Measurements from ENCODE around the gene TDP2.
"Not testable (repeated sequence)": the region's sequence is repeated elsewhere in the genome, so short reads cannot be mapped to it uniquely, and the experiment has no call there.

Gene TDP2

DNA sequence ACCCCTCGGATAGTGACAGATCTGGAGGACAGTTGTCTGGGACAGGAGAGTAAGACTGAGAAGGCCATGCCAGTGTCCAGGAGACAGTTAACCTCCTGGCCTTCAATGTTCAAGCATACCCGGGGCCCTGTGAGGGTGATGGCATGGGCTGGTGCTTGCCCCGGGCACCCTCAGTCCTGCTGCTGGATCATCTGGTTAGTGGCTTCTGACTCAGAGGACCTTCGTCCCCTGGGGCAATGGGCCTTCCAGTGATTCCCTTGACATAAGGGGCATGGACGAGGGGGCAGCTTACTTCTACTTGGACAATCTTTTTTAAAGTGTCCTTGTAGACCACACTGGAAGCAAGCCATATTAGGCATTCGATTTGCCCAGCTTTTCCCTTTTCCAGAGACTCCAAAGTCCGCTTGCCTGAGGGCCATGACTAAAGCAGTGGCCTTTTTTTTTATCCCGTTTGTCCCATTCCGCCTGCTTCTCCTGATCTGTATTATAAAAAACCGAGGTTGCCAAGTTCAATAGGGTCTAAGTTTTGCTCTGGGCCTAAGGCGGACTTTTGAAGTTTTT lies 12.2 kb upstream of the TDP2 start:
- not testable (repeated sequence) for DNase-seq

DNA sequence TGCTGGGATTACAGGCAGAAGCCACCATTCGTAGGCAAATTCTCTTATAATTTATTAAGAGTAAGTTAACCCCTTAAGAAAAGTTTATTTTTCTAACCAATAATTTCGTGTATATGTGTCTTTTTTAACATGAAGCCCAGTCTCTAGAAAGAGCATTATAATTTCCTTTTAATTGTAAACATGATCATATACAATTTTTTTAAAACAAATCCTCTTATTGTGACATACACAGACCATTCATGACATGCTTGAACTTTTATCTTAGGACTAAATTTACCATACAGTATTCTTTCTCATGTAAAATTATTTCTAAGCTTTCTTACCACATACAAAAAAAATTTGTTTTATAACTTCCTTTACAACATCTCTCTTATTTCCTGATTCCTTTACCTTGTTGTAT lies 6.9 kb upstream of the TDP2 start:
- DNase-seq: no peak

DNA sequence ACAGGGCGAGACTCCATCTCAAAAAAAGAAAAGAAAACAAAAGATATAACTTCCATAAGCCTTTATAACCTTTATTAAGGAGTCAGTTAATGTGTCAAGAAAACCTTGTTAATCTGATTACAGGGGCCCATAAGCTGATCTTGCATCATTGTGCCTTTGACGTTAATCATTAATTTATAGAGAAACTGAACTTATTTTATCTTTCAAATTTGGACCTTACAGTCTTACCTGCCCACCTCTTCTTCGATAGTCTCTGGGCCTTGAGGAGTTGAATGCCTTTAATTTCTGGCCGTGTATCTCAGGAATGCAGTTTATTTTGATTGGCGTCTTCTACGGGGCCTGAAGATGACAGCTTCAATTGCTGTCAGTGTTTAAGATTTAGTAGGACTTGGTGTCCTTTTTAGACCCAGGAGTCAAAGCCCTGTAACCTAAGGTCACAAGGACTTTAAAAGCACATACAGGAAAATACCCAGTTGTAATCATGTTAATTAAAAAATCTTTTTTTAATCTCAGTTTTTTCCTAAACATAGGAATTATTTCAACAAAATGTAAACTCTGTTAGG lies 6.0 kb upstream of the TDP2 start:
- no peak for DNase-seq

DNA sequence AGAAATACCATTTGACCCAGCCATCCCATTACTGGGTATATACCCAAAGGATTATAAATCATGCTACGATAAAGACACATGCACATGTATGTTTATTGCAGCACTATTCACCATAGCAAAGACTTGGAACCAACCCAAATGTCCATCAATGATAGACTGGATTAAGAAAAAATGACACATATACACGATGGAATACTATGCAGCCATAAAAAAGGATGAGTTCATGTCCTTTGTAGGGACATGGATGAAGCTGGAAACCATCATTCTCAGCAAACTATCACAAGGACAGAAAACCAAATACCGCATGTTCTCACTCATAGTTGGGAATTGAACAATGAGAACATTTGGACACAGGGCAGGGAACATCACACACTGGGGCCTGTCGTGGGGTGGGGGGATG lies 4.4 kb upstream of the TDP2 start:
- not testable (repeated sequence) for DNase-seq

DNA sequence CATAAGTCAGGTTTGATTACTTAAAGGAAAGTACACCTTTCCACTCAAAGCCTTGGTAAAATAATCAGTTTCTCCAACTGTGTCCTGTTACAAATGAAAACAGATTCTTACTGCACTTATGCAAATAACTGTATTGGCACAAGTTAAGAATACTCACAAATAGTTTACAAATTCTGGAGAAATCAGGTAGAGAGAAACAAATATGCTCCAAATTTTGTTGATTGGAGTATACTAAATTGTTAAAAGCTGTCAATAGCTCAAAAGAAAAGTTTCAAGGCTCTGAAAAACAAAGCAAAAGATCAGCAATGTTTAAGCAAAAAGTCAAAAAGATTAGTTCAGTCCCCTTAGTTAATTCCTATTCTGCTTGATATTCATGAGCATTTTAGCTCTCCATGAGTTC lies 3.8 kb upstream of the TDP2 start:
- not testable (repeated sequence) for DNase-seq

DNA sequence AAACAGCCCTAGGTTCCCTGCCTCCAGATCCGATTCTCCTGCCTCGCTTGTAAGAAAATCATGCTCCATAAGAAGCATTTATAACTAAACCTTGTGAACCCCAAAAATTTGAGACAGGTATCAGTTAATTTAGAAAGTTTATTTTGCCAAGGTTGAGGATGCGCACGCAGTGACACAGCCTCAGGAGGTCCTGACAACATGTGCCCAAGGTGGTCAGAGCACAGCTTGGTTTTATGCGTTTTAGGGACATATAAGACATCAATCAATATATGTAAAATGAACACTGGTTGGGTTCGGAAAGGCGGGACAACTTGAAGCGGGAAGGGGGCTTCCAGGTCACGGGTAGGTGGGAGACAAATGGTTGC lies 2.3 kb upstream of the TDP2 start:
- DNase-seq: no peak

DNA sequence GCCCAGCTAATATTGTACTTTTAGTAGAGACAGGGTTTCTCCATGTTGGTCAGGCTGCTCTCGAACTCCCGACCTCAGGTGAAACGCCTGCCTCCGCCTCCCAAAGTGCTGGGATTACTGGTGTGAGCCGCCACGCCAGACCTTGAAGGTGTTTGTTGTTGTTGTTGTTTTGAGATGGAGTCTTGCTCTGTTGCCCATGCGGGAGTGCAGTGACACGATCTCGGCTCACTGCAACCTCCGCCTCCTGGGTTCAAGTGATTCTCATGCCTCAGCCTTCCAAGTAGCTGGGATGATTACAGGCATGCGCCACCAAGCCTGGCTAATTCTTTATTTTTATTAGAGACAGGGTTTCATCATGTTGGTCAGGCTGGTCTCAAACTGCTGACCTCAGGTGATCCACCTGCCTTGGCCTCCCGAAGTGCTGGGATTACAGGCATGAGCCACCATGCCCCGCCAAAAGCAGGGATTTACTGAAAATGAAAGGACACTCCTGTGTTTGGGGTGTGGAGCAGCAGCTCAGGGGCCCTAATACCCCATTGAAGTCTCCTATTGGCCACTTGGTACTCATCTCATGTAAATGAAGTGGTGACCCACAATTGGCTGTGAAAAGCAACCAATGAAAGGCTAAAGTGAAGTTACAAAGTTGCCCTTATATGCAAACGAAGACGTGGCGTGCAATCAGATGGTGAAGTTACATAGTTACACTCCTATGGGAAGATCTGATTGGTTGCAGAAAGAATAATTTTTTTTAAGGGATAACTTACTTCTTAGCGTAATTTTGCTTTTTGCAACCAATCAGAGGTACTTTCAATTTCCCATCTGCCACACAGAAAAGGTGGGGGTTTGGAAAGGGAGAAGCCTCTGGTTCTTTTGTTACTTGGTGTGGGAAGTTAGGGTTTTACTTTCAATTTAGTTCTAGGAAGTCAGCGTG lies 1.6 kb upstream of the TDP2 start:
- not testable (repeated sequence) for DNase-seq

DNA sequence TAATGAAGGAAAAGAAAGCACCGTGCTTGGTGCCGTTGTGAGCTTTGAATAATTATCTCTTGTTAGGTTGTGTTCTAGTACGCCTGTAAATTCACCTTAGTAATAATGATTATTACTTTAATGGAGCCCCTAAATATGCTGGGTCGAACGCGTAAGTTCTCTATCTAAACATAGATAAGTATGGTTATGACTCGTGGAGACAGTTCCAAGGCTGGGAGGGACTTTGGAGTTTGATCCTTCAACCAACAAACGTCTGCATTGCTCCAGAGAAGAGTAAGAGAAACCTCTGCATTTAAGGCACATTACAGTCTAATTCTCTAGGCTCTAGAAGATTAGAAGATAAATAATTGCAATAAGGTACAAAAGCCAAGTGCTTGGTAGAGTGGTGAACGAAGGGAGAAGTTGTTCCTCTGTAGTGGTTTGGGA lies 692 bp upstream of the TDP2 start:
- no peak for DNase-seq

DNA sequence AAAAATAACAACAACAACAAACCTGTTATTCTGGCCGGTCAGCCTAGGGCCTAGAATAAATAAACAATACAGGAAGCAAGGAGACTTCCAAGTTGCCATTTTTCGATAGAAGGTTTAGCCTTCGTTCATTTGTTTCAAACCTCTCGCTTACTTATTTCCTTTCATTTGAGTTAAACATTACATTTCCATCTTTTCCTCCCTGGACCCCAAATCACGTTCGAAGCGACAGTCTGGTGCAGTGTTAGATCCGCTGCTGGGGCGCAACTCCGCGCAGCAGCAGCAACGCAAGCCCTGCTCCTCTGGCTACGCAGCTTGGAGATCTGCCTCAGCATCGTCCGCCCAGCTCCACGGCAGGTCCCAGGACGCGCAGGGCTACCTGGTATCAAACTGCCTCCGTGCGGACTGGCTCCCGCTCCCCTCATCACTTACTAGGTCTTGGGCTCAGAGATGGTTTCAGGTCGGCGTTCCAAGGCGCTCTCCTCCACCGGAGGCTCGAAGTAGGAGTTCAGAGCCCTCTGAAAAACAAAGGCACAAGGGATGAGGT lies 530 bp downstream of the TDP2 start:
- peak; percentile 77 for DNase-seq

DNA sequence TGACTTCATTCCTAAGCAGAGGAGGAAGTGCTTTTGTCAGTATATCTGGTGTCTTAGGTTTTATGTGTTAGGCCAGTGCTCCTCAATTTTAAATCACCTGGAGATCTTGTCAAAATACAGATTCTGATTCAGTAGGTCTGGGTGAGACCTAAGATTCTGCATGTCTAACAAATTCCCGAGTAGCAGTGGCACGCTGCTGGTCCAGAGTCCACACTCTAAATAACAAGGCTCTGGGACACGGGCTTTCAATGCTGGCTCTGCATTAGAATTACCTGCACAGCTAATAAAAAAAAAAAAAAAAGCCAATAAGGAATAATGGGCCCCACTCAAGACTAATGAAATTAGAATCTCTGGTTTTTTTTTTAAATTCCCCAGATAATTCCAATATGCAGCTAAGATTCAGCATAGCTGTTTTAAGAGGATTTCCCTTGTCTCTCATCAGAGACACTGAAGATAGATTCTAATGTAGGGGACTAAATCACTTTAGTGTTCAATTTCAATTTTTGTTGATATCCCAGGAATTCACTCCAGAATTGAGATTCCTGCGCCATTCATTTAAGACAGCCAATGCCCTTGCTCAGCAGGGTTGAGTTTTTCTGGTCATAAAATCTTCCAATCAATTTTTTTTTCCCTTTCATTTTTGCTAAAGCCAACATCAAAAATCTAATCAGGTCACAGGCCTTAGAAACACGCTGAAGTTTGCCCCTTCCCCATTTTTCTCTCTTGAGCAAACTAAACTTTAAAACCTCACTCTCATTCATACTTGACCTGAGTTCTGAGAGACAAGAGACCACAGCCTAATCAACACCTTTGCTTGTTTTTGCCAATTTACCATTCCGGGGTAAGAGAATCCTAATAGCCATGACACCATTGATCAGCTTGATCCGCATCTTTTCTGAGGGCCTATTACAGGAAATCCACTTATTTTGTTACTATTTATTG lies 2.4 kb downstream of the TDP2 start:
- DNase-seq: no peak

DNA sequence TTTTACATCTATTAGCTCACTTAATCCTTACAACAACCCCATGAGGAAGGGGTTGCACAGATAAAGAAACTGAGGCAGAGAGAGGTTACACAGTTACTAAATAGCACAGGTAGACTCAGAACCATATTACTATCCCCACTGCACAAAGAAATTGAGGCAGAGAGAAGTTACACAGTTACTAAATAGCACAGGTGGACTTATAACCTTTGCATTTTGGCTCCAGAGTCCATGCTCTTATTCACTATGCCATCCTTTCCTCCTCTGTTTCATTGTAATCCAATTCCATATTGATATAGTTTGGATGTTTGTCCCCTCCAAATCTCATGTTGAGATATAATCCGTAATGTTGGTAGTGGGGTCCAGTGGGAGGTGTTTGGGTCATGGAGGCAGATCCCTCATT lies 3.5 kb downstream of the TDP2 start:
- DNase-seq: no peak

DNA sequence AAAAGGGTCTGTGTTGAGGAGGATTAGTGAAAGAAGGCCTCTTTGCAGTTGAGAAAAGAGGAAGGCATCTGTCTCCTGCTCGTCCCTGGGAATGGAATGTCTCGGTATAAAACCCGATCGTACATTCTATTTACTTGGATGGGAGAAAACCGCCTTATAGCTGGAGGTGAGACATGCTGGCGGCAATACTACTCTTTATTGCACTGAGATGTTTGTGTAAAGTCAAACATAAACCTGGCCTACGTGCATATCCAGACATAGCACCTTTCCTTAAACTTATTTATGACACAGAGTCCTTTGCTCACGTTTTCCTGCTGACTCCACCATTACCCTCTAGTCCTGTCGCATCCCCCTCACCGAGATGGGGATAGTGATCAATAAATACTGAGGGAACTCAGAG lies 4.5 kb downstream of the TDP2 start:
- DNase-seq: no peak

DNA sequence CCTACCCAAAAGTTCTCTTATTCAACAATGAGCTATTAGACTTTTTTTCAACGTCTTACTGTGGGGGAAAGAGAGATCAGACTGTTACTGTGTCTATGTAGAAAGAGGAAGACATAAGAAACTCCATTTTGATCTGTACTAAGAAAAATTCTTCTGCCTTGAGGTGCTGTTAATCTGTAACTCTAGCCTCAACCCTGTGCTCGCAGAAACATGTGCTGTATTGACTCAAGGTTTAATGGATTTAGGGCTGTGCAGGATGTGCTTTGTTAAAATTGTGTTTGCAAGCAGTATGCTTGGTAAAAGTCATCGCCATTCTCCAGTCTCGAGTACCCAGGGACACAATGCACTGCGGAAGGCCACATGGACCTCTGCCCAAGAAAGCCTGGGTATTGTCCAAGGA lies 4.9 kb downstream of the TDP2 start:
- not testable (repeated sequence) for DNase-seq

DNA sequence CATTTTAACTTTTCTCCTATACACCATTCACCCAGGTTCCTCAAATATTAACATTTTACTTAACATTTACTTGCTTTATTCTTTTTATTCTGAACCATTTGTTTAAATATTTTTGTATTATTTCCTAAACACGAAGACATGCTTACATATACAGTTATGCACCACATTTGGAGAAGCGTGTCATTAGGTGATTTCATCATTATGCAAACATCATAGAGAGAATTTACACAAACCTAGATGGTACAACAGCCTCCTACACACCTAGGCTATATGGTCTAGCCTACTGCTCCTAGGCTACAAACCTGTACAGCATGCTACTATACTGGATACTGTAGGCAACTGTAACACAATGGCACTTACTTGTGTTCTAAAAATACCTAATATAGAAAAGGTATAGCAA lies 6.6 kb downstream of the TDP2 start:
- no peak for DNase-seq

DNA sequence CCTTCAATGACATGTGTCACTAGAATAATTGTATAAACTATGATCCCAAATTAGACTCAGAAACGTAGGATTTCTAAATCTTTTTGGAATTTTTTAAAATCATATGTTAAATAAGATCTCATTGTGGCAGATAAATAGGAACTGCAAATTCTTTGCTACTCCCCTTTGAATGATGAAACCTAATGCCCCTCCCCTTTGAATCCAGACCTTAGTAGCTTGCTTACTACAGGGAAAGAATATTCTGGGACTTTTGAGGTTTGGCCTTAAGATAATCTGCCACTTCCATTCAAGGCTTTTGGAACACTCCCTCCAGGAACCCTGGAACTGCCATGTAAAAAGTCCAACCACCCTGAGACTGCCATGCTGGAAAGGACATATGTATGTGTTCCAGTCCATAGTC lies 7.1 kb downstream of the TDP2 start:
- DNase-seq: no peak

DNA sequence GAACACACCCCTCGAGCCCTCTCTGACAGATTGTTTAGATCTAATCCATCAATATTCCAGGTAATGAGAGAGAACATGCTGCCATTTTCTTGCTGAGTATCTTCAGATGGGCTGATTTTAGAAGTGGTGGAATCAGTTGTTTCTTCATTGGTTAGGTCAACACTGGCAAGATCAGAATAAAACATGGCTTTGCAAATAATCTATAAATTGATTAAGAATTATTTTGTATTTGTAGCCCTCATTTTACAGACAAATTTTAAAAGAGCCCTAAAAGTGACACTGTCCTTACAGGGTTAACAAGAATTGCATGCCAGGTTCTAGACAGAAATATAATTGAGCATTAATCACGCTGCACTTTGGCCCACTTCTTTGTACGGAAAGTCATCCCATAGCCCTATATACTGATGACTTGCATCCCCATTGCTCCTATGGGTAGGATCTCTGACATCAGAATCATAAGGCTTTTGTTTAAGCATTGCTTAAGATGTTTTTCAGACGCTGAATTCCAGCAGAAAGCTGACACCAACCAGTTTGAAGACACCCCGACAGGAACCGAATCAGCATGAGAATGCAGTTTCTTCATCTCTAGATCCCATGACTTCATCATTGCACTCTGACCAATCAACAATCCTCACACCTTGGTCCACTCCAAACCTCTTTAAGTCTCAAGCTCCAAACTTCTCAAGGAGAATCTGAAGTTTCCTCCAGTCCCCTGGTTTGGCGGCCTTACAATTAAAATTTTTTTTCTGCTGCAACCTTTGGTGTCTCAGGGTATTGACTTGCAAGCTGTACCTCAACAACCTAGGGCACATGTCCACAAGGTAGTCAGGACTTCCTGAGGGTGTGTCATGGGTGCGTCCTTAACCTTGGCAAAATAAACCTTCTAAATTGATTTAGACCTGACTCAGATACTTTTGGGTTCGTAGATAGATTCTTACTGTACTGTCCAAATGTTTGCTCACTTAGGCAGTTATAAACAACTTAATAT lies 7.8 kb downstream of the TDP2 start:
- no peak for DNase-seq

DNA sequence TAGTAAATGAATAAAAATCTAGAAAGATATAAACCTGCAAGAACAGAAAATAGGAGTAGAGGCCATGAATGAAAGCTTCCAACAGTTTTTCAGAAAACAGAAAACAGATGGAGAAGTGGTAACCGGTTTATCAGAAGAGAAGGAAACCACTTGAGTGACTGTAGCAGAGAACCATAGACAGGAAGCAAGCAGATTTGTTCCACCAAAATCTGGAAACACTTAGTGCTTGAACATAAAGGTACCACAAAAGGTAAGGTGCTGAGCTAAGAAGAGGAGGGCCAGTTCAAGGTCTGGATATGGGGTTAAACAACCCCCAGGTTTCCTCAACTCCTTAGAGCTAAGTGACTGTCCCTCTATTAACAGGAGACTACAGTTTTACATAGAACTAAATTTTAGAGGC lies 11.5 kb downstream of the TDP2 start:
- no peak for DNase-seq

DNA sequence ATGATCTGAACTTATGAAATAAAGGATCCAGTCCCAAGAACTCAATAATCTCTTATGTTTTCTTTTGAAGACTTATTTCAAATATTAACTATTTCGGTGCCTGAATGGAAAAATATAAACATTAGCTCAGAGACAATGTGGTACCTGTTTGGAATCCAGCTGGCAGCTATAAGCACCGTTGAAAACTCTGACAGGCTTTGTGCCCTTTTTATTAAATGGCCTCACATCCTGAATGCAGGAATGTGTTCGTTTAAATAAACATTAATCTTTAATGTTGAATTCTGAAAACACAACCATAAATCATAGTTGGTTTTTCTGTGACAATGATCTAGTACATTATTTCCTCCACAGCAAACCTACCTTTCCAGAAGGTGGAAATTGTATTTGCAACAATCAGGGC lies 16.3 kb downstream of the TDP2 start:
- no peak for DNase-seq

DNA sequence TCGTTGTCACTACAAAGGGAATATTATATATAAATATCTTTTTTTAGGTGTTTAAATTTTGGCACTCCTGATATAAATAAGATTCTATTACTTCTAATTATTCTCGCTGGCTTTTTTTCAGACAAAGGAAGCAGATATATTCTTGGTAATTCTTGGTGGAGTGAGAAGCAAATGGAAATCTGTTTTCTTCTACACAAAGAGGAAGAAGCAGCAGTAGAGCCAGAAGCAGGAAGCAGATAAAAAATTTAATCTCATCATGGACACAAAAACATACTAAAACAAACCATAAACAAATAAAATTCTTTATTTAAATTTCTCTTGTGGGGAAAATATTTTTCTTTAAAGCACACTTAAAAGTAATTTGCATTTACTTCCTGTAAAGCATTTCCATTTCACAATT lies 17.0 kb downstream of the TDP2 start:
- no peak for DNase-seq

DNA sequence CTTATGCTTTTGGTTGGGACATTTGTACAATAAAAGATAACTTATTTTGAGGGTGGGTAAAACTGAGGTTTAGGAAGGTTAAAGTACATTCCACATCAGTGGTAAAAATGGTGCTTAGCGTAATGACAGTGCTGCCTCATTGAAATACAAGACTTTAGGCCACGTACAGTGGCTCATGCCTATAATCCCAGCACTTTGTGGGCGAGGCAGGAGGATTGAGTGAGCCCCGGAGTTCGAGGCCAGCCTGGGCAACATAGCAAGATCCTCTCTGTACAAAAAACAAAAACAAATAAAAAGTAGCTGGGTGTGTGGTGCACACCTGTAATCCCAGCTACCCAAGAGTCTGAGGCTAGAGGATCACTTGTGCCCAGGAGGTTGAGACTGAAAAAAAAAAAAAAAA lies 18.4 kb downstream of the TDP2 start:
- DNase-seq: no peak

DNA sequence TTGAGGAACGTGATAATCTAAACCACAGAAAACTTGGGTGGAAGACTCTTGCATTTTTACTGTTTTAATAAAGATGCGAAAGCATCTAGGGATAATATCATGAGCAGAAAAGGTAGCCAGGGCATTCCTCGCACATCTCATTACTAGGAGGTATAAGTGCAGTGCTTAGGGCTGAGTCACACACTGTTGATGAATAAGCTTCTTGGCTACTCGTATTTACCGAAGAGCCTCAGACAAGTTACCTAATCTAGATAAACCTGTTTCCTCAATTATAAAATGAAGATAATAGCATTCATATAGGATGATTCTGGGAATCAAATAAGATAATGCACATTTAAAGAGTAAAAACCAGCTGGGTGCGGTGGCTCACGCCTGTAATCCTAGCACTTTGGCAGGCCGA lies 19.9 kb downstream of the TDP2 start:
- DNase-seq: no peak

DNA sequence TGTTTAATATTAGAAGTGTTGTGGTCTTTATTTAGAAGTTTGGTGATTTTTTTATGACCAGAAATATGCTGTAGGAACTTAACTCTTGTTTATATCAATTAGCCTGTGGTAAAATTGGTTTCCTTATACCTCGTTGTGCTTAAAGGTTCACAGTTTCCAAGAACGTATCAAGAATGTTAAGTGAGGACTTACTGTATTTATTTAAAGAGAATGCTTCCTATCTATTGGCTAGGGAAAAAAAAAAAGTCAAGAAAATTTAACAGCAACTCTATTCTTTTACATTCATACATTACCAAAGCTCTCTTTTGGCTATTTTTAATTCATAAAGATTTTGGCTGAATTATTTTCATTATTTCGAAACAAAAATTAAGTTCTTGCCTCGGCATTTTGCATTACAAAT lies 22.3 kb downstream of the TDP2 start:
- no peak for DNase-seq

Measured in NCI-H526 treated with DMSO at 0.1 percent for 48 hours (cell line).